ENCODE data around the gene FAM149A. TPM values are rescaled to one million over a fixed set of nuclear protein-coding genes. Genes with fewer than 3 reads are reported as not detected.

The FAM149A gene
- total and polyA plus RNA-seq, 2 donors (not counting 3 experiments of a cell fraction or from before 2014, with no cell fraction given), result 0.08 to 0.20 TPM

GRCh38 chr4:186118582-186118981, 14.1 kb downstream of the FAM149A start:
- no peaks in the 10 kb centered on the region for H3K9me3 ChIP-seq (replicated peaks; ENCODE audit: control insufficient read depth, insufficient read depth, low read length)
- no peaks in the 10 kb centered on the region for H4K20me1 ChIP-seq (replicated peaks; ENCODE audit: control insufficient read depth, extremely low read depth, insufficient read depth, low read length)
- H2AFZ ChIP-seq (ENCODE audit: low read depth, low read length), result no peak overlapping the region
- H3K27me3 ChIP-seq (ENCODE audit: control insufficient read depth in 2 of 2, insufficient read depth in 2 of 2, low read length in 2 of 2), result no peaks in the 10 kb centered on the region
- CTCF ChIA-PET, result interaction anchor here (2.6 kb wide), 1 partner anchor 19 kb away, joined by 7 read pairs; no protein-coding TSS in a partner anchor
- DNase-seq (ENCODE audit: low read depth, low spot score) (no peak), FAIRE-seq (no peak)
- no peaks in the 10 kb centered on the region for H3K4me1 ChIP-seq (ENCODE audit: control insufficient read depth, extremely low read depth, insufficient read depth, low read length)
- no peaks in the 10 kb centered on the region for H3K79me2 ChIP-seq (ENCODE audit: control insufficient read depth, insufficient read depth, low read length)
- H3K9me1 ChIP-seq (replicated peaks; ENCODE audit: control insufficient read depth, extremely low read depth, insufficient read depth, low read length), result no peaks in the 10 kb centered on the region
- POLR2A ChIA-PET, result no interaction called here
- TF ChIP-seq POLR2A (IDR thresholded peaks at IDR 0.05; ENCODE audit: low read depth, low read length), result no peak
- no peak for TF ChIP-seq CTCF (IDR thresholded peaks at IDR 0.05; ENCODE audit: extremely low read depth in 1 of 2, insufficient read depth in 1 of 2, low read depth in 1 of 2, low read length in 2 of 2)
- TF ChIP-seq, protein P1, sequence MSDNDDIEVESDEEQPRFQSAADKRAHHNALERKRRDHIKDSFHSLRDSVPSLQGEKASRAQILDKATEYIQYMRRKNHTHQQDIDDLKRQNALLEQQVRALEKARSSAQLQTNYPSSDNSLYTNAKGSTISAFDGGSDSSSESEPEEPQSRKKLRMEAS (IDR thresholded peaks at IDR 0.05; ENCODE audit: insufficient read depth, insufficient read length), result no peak
- TF ChIP-seq POLR2AphosphoS5 (IDR thresholded peaks at IDR 0.05; ENCODE audit: insufficient read depth, low read depth, low read length), result no peak
- no peak for TF ChIP-seq GATA2 (IDR thresholded peaks at IDR 0.05; ENCODE audit: insufficient read depth, insufficient read length, low read depth, low read length)
- no peak for TF ChIP-seq JUN (IDR thresholded peaks at IDR 0.05; ENCODE audit: borderline replicate concordance, insufficient read depth, insufficient read length, low read depth)
- TF ChIP-seq EZH2 (IDR thresholded peaks at IDR 0.05; ENCODE audit: borderline replicate concordance, low read depth, low read length, severe bottlenecking), result no peak
- no peak for TF ChIP-seq MYC (IDR thresholded peaks at IDR 0.05; ENCODE audit: low read depth, low read length)
- no peak for TF ChIP-seq FOS (IDR thresholded peaks at IDR 0.05; ENCODE audit: borderline replicate concordance, insufficient read depth, low read length)
- BruUV-seq (replicated peaks), result no TSS peak
- intact Hi-C loops (cut with micrococcal nuclease), result no loop called here
- H3K36me3 ChIP-seq (ENCODE audit: control insufficient read depth in 2 of 2, extremely low read depth in 1 of 2, insufficient read depth in 2 of 2, low read length in 2 of 2), result no peaks in the 10 kb centered on the region
- no peak overlapping the region for H3K4me3 ChIP-seq (replicated peaks in 1 of 3; ENCODE audit: insufficient read depth in 1 of 3, low read depth in 1 of 3, low read length in 3 of 3)
- dilution Hi-C loops (cut with MboI; ENCODE audit: extremely low pct_ligation_motif_present, low sequenced_read_pairs), result no loop called here
- H3K27ac ChIP-seq (ENCODE audit: insufficient read depth, low read depth, low read length), result no peak overlapping the region
- no peak overlapping the region for H3K4me2 ChIP-seq (ENCODE audit: insufficient read depth, low read length)
- no peak overlapping the region for H3K9ac ChIP-seq (replicated peaks; ENCODE audit: extremely low read depth, insufficient read depth, low read length)

Measured in endothelial cell of umbilical vein (primary cell).